Globus pallidus (tissue), 1 donor: ENCODE data around the gene DDX6.
"Not testable (repeated sequence)": the region's sequence is repeated elsewhere in the genome, so short reads cannot be mapped to it uniquely, and the experiment has no call there.

Experiments
- DNase-seq: peaks from one replicate; pipeline ENCODE4 v3.0.0-alpha.2; 2015; ENCODE audit warnings: low spot score

Gene DDX6

GRCh38 chr11:118791961-118792569 is 1.1 kb upstream of the DDX6 start:
- DNase-seq = no peak

DNA sequence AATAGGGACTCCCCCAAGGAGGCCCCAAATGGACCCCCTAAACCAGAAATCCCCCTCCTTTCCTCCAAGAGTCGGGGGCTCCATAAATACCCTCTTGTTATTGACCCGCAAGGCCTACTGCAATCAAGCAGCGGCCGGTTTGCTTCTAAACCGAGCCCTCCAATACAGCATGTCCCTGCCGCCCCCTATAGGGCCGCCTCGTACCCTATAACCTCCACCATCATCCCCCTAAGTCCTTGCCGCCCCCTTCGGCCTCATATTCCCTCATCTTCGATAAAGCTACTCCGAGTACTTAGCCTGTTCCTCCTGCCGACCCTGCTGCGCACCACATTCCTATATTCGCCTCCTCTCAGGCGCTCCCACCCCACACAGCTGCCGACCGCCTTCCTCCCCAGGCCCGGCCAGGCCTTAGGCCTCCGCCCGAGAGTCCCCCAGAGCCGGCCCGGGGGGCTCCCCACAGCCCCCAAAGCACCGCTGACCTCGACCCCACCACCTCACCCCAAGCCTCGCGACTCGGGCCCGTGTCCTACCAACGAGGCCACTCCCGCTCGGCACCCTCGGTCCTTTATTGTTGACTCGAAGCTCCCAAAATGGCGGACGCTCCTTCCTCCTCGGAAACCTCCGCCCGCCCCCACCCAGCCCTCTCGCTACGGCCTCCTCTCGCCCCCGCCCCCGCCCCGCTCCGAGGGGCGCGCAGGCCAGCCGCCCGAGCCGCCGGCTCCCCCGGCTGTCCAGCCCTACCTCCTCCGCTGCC is 430 bp downstream of the DDX6 start:
- DNase-seq = peak; percentile 93

GRCh38 chr11:118789501-118790356 is 1.2 kb downstream of the DDX6 start:
- DNase-seq = peak; percentile 76

DNA sequence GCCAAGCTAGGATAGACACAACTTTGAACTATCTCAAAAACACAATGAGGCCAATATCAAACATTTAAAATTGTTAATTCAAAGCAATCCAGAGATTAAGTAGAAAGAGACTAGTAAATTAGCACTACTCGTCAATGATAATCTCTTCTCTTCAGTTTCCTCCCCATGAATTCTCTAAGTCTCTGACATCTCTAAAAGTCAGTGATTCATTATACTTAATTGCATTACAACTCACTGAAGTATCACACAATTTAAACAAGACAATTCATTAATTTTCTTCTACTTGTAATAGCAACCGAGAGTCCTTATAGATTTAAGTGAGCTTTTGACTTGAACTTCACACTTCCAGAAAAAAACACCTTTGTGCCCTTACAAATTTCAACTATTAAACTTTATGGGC is 4.3 kb downstream of the DDX6 start:
- DNase-seq = no peak

- DNase-seq = no peak
Observed at GRCh38 chr11:118785362-118785761, 5.6 kb downstream of the DDX6 start.

DNA sequence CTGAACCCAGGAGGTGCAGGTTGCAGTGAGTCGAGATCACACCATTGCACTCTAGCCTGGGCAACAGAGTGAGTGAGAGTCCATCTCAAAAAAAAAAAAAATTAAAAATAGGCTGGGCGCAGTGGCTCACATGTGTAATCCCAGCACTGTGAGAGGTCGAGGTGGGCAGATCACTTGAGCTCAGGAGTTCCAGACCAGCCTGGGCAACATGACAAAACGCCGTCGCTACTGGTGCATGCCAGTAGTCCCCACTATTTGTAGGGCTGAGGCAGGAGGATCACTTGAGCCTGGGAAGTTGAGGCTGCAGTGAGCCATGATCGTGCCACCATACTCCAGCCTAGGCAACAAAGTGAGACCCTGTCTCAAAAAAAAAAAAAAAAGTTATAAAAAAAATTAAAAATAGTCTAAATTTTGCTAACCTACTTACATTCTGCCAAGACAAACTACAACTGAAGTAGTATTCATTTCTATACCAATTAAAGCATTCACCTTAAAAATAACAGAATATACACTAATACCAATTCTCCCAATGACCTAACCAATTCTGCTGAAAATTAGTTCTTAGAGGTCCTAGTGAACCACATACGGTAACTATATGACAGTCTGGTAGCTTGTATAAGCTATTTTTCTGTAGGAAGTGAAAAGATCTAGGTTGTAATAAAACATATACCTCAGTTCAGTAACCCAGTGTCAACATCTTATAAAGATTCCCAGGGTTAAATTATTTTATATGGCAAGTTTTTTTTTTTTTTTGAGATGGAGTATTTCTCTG is 7.1 kb downstream of the DDX6 start:
- DNase-seq = no peak

DNA sequence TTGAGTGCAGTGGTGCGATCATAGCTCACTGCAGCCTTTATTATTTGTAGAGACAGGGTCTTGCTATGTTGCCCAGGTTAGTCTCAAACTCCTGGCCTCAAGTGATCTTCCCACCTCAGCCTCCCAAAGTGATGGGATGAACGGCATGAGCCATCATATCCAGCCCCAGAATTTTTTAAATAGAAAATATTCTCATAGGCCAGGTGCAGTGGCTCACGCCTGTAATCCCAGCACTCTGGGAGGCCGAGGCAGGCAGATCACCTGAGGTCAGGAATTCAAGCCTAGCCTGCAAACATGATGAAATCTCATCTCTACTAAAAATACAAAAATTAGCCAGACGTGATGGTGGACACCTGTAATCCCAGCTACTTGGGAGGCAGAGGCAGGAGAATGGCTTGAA is 7.6 kb downstream of the DDX6 start:
- not testable (repeated sequence) for DNase-seq

GRCh38 chr11:118778898-118779297 is 12.1 kb downstream of the DDX6 start:
- no peak for DNase-seq

- no peak for DNase-seq
Observed at GRCh38 chr11:118774032-118774431, 16.9 kb downstream of the DDX6 start.

DNA sequence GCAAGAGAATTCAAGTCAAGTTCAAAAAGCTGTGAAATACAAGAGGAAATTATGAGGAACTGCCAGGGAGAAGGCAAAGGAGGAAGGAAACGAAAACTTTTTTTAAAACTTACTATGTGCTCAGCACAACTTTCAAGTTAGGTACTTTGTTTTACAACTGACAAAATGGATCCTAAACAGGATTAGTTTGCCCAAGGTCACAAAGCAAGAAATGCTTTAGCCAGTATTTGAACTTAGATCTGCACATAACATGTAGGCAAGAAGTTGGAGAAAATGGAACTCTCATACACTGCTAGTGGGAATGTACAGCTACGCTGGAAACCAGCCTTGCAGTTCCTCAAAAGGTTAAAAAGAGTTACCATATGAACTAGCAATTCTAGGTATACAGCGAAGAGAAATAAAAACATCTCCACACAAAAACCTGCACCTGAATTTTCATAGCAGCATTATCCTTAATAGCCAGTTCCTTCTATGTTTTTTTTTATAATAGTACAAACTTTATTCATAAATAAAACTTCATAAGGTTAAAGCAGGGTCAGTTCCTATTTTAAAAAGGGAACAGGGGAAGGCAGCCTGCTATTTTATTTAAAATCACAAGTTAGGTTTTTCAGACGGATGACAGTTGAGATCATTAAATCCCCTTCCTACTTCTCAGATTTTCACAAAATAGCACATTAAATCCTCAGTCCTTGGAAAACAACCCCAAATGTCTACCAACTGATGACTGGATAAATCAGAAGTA is 19.2 kb downstream of the DDX6 start:
- DNase-seq = peak; percentile 31

GRCh38 chr11:118768690-118769089 is 22.3 kb downstream of the DDX6 start:
- DNase-seq = no peak

DNA sequence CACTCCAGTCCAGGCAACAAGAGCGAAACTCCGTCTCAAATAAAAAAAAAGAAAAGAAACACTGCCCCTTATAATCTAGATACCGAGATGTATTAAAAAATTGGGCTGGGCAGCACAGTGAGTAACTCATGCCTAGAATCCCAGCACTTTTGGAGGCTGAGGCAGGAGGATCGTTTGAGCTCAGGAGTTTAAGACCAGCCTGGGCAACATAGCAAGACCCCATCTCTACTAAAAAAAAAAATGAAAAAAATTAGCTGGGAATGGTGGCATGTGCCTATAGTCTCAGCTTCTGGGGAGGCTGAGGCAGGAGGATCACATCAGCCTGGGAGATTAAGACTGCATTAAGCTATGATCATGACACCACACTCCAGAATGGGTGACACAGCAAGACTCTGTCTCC is 24.9 kb downstream of the DDX6 start:
- DNase-seq = no peak

DNA sequence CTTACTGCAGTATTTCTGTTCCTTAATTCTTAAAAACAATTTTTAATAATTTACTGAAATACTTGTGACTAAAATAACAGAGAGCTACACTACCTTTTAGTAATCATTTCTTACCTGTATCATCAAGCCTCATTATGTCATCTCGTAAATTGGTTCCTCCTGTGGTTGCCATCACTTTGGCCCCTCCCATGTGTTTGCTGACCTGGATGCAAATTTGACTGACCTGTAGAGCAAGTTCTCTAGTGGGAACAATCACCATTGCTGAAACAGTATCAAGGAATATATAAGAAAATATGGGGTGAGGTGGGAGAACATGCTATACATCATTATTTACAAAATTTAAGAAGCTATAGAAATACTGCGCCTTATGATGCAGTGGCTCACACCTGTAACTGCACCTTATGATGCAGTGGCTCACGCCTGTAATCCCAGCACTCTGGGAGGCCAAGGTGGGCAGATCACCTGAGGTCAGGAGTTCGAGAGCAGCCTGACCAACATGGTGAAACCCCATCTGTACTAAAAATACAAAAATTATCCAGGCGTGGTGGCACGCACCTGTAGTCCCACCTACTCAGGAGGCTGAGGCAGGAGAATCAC is 25.8 kb downstream of the DDX6 start:
- DNase-seq = not testable (repeated sequence)

- no peak for DNase-seq
Observed at GRCh38 chr11:118763041-118763440, 27.9 kb downstream of the DDX6 start.

- DNase-seq = not testable (repeated sequence)
Observed at GRCh38 chr11:118761981-118762380, 29.0 kb downstream of the DDX6 start.

GRCh38 chr11:118757876-118758399 is 33.0 kb downstream of the DDX6 start:
- DNase-seq = peak; percentile 72

- no peak for DNase-seq
Observed at GRCh38 chr11:118752654-118753053, 38.3 kb downstream of the DDX6 start.

GRCh38 chr11:118749429-118749828 is 41.5 kb downstream of the DDX6 start:
- no peak for DNase-seq

- DNase-seq = no peak
Observed at GRCh38 chr11:118748056-118748455, 42.9 kb downstream of the DDX6 start.

GRCh38 chr11:118746988-118747585 is 43.9 kb downstream of the DDX6 start:
- DNase-seq = no peak
